ENCODE data around the gene SORBS2. TPM values are rescaled to one million over a fixed set of nuclear protein-coding genes. Genes with fewer than 3 reads are reported as not detected.

Gene SORBS2
- total and polyA plus RNA-seq, 2 of the 8 experiments (the other 6 are each of a cell fraction or from before 2014, with no cell fraction given), result 73.0 to 87.1 TPM

GRCh38 chr4:185775792-185776555 lies 36.0 kb downstream of the SORBS2 start:
- Histone ChIP-seq H4K8ac (ENCODE audit: extremely low read depth, insufficient read depth, low read length) (no peak overlapping the region), H3K36me3 (ENCODE audit: control insufficient read depth in 2 of 4, insufficient read depth in 4 of 4, low read length in 3 of 4) (no peaks in the 10 kb centered on the region; a peak in 1 of 8 replicates), H2BK12ac (ENCODE audit: low read depth, low read length) (0 out of 2 replicates have a peak overlapping the region, but pooled peaks have one; percentile 11), H3K4me3 (ENCODE audit: extremely low read depth in 1 of 4, insufficient read depth in 2 of 4, low read depth in 3 of 4, low read length in 4 of 4) (peak overlapping the region in 1 of 4 experiments; percentile 63; a peak in 2 of 8 replicates), H2BK5ac (ENCODE audit: low read depth, low read length) (no peak overlapping the region), H3K9me3 (ENCODE audit: insufficient read depth in 2 of 2, low read depth in 1 of 2, low read length in 1 of 2) (no peaks in the 10 kb centered on the region), H3K56ac (replicated peaks; ENCODE audit: insufficient read length, low read depth, low read length) (no peak overlapping the region), H3K23me2 (ENCODE audit: low read depth, low read length) (peaks cover 3% of the 10 kb centered on the region; the same call in 1 of the 2 replicates), H3K18ac (ENCODE audit: extremely low read depth, low read length) (no peak overlapping the region), H4K91ac (replicated peaks; ENCODE audit: insufficient read length, low read length) (no peak overlapping the region), H3K14ac (ENCODE audit: insufficient read length) (no peak overlapping the region), H3K23ac (ENCODE audit: insufficient read length) (no peak overlapping the region), H3K4ac (replicated peaks; ENCODE audit: insufficient read length, low read depth, low read length) (no peak overlapping the region), H2BK120ac (replicated peaks; ENCODE audit: low read depth, low read length) (no peak overlapping the region), H3K9ac (replicated peaks in 1 of 4; ENCODE audit: extremely low read depth in 1 of 4, low read depth in 3 of 4, low read length in 3 of 4) (no peak overlapping the region), H4K20me1 (replicated peaks in 1 of 2; ENCODE audit: control insufficient read depth in 1 of 2, insufficient read depth in 2 of 2, low read length in 2 of 2) (no peaks in the 10 kb centered on the region), H2AFZ (ENCODE audit: low read length) (no peak overlapping the region), H3K4me2 (ENCODE audit: insufficient read depth in 1 of 2, low read depth in 2 of 2, low read length in 2 of 2) (peak overlapping the region; percentile 69 to 71; a peak in 2 of 4 replicates), H2BK20ac (ENCODE audit: low read length) (no peak overlapping the region), H4K5ac (ENCODE audit: insufficient read length, low read depth, low read length) (no peak overlapping the region), H3K27me3 (replicated peaks in 1 of 4; ENCODE audit: control insufficient read depth in 3 of 4, extremely low read depth in 1 of 4, insufficient read depth in 3 of 4, low read length in 3 of 4) (no peaks in the 10 kb centered on the region), H3K4me1 (replicated peaks in 1 of 4; ENCODE audit: control insufficient read depth in 3 of 4, insufficient read depth in 4 of 4, low read length in 3 of 4) (peaks cover 4 to 26% (median 17%) of the 10 kb centered on the region in 4 experiments; a peak in 5 of 7 replicates), H3K79me1 (ENCODE audit: low read depth, low read length) (peaks cover 3% of the 10 kb centered on the region; the same call in 1 of the 2 replicates), H2AK5ac (ENCODE audit: low read depth, low read length) (no peak overlapping the region), H2BK15ac (ENCODE audit: low read length) (no peak overlapping the region), H3K79me2 (ENCODE audit: control insufficient read depth in 1 of 2, insufficient read depth in 2 of 2, low read length in 2 of 2) (peaks cover 0 to 43% of the 10 kb centered on the region in 2 experiments; a peak in 2 of 4 replicates), H3K27ac (ENCODE audit: low read depth, low read length) (no peak overlapping the region)
- POLR2A ChIA-PET (ENCODE audit: partially characterized antibody), result interaction anchor here (0.7 kb wide), 1 partner anchor 13 kb away, joined by 3 read pairs; no protein-coding TSS in a partner anchor
- CTCF ChIA-PET (ENCODE audit: partially characterized antibody), result interaction anchor here (0.6 to 1.5 kb wide), 5 partner anchors 14 to 178 kb away, joined by 3 to 4 read pairs (median 3); no protein-coding TSS in a partner anchor
- 78% methylated on average over 4 of the region's 4 CpGs; no CpG with 5 or more reads in 1 of the 2 experiments for WGBS, 2 experiments (ENCODE audit: extremely low coverage in 1 of 2, insufficient coverage in 1 of 2, insufficient read length in 1 of 2, insufficient replicate concordance in 2 of 2, low coverage in 1 of 2, low lambda C conversion rate in 2 of 2, missing lambda C conversion rate in 1 of 2)
- DNase-seq (ENCODE audit: low read depth in 1 of 2, low spot score in 2 of 2) (no peak), FAIRE-seq (no peak)
- TF ChIP-seq CREB1 (IDR thresholded peaks at IDR 0.05) (no peak), JUN (IDR thresholded peaks at IDR 0.05; ENCODE audit: low read depth, low read length) (no peak), RNF2 (IDR thresholded peaks at IDR 0.05; ENCODE audit: borderline replicate concordance, low read depth, low read length, missing control alignments, poor library complexity, severe bottlenecking) (no peak), SP2 (IDR thresholded peaks at IDR 0.05; ENCODE audit: low read length) (no peak), EZH2 (IDR thresholded peaks at IDR 0.05; ENCODE audit: low read depth, low read length, severe bottlenecking) (no peak), SIN3A (conservative IDR thresholded peaks at IDR 0.05 in 1 of 2, IDR thresholded peaks at IDR 0.05 in 1 of 2; ENCODE audit: low read depth in 1 of 2, low read length in 2 of 2) (no peak), CHD2 (IDR thresholded peaks at IDR 0.05; ENCODE audit: low read length) (no peak), HDAC2 (IDR thresholded peaks at IDR 0.05; ENCODE audit: borderline replicate concordance in 1 of 2, low read depth in 2 of 2, low read length in 2 of 2) (no peak), MAX (IDR thresholded peaks at IDR 0.05) (no peak), GABPA (IDR thresholded peaks at IDR 0.05; ENCODE audit: borderline replicate concordance, insufficient read depth, low read length) (no peak), NRF1 (IDR thresholded peaks at IDR 0.05; ENCODE audit: low read depth, low read length) (no peak)
